NCI-H345 treated with DMSO at 0.1 percent for 48 hours (cell line): Measurements from ENCODE around the gene ZNF530.

Source experiments
- DNase-seq: peaks from one replicate; lab custom pipeline; 2025; ENCODE audit not compliant: unreplicated experiment; lab: John Stamatoyannopoulos, UW

ZNF530 gene

DNA sequence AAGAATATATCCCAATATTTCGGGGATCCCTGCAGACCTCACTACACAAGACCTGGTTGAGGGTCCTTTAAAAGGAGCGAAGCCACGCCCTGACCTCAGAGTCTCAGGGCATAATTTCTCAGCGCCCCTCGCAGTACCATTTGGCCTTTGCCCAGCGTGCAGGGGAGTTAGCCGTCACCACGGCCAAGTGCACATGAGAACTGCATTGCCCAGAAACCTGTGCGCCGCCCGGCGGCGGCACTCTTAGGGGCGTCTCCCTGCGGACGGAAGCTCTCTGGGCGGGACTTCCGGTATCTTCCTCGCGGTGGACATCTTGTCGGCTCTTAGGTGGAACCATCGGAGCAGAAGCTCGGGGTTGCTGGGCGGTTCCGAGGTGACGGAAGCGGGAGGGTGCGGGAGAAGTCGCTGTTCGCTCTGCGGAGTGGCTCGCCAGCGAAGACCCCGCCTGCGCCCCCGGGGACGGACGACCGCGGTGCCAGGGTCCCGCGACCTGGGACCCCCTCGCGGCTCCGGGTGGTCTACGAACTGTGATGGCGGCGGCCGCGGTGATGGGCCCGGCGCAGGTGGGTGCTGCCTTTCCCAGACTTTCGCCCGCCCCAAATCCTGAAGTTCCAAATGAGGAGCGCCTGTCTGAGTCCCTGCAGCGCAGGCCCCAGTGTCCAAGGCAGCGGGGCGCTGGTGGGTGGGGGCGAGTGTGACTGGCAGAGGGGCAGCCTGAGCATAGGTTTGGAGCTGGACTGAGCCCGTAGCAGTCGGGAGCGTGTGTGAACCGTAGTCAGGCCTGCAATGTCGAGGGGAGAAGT, 14.5 kb downstream of the ZNF530 start, which contains the start of gene ZNF134:
Gene ZNF134 (plus strand): TSS at position 302 of the 803 bp plus-strand sequence. CDS start 5,227 bp downstream, outside the sequence.
- peak; percentile 58 for DNase-seq

- DNase-seq = no peak
Observed at GRCh38 chr19:57615346-57615745, 15.7 kb downstream of the ZNF530 start.

DNA sequence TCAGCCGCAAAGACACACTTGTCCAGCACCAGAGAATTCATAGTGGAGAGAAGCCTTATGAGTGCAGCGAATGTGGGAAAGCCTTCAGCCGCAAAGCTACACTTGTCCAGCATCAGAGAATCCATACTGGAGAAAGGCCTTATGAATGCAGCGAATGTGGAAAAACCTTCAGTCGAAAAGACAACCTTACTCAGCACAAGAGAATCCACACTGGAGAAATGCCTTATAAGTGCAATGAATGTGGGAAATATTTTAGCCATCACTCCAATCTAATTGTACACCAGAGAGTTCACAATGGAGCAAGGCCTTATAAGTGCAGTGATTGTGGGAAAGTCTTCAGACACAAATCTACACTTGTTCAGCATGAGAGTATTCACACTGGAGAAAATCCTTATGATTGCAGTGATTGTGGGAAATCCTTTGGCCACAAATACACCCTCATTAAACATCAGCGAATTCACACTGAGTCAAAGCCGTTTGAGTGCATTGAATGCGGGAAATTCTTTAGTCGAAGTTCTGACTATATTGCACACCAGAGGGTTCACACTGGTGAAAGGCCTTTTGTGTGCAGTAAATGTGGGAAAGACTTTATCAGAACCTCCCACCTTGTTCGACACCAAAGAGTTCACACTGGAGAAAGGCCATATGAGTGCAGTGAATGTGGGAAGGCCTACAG, 21.1 kb downstream of the ZNF530 start:
- no peak for DNase-seq

GRCh38 chr19:57623091-57623490, 23.4 kb downstream of the ZNF530 start:
- no peak for DNase-seq

- DNase-seq = peak; percentile 73
Observed at GRCh38 chr19:57632987-57633831, 33.5 kb downstream of the ZNF530 start, which contains the start of gene ZNF211. TSS of gene ZNF211 (plus strand) at chr19:57633168. CDS start at chr19:57633347, 179 bp downstream.

DNA sequence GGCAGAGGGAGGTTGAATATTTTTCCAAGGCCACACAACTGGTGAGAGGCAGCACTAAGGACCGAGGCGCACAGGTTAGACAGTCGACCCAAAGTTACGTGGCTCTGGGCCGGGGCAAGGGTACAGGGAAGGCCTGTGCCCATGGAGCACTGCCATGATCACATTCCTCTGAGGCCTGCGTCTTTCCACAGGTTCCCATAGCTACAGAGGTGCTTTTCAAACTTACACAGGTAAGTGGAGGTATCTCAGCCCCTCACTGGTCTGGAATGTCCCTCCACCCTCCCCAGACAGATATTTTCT, 34.1 kb downstream of the ZNF530 start:
- DNase-seq = no peak

- DNase-seq = no peak
Observed at GRCh38 chr19:57637379-57637778, 37.7 kb downstream of the ZNF530 start.

DNA sequence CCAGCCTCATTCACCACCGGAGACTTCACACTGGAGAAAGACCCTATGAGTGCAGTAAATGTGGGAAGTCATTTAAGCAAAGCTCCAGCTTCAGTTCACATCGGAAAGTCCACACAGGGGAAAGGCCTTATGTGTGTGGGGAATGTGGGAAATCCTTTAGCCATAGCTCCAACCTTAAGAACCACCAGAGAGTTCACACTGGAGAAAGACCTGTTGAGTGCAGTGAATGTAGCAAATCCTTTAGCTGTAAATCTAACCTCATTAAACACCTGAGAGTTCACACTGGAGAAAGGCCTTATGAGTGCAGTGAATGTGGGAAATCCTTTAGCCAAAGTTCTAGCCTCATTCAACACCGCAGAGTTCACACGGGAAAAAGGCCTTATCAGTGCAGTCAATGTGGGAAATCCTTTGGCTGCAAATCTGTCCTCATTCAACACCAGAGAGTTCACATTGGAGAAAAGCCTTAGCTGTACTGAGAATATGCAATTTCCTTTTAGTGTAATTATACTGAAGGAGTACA, 42.1 kb downstream of the ZNF530 start:
- DNase-seq = no peak

GRCh38 chr19:57642396-57643046, 42.8 kb downstream of the ZNF530 start:
- DNase-seq = no peak

- DNase-seq = no peak
Observed at GRCh38 chr19:57643734-57644133, 44.0 kb downstream of the ZNF530 start.

DNA sequence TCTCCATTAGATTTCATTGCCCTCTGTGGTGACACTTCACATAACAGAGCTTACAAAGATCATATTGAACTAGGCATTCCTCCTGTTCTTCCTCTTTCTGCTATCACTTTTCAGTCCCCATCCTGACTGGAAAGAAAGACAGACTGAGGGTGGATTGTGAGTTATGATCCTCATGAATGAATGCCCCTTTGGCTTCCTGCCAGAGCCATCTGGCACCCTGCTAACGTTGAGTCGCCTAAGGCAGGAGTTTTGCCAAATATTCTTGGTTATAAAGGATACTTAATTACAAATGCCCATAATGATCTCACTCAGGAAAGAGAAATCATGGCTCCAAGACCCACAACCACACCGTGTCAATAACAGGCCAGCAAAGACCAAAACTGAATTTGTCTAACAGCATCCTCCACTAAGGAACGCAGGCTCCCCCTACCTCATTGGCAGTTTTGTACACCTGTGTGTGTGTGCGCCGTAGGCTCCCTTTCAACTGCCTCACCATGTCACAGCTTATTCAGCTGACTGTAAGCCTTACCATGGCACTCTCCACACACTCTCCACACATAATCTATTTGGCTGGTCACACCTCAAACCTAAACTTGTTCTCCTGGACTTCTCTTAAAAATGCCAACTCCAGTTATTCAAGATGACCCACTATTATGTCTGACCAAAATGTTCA, 48.8 kb downstream of the ZNF530 start:
- DNase-seq = no peak

- no peak for DNase-seq
Observed at GRCh38 chr19:57651654-57651996, 51.9 kb downstream of the ZNF530 start.

GRCh38 chr19:57653689-57654088, 54.0 kb downstream of the ZNF530 start:
- DNase-seq = no peak

- DNase-seq = no peak
Observed at GRCh38 chr19:57655443-57655842, 55.8 kb downstream of the ZNF530 start.

DNA sequence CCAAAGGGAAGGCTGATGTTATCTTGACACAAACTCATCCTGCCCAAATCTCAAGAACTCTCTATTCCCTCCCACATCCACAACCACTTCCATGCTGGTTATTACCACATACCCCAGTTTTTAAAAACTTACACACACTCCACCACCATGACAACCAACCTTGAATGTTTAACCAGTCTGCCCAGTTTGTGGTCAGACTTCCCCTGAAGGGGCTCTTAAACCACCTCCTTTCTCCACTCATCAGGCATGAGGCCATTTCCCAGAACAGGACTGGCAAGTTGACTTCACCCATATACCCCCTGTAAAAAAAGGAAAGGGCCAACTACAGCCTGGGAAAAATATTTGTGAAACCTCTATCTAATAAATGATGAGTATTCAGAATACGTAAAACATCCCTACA, 56.7 kb downstream of the ZNF530 start:
- DNase-seq = no peak
